ENCODE results near the gene SOX5.
A peak's percentile ranks its signal among the peaks of the same experiment; 100 is the strongest.
"Not testable (repeated sequence)": the region's sequence is repeated elsewhere in the genome, so short reads cannot be mapped to it uniquely, and the experiment has no call there.

SOX5 gene

GRCh38 chr12:23509832-23510231 lies 439.6 kb downstream of the SOX5 start:
- not testable (repeated sequence) for H3K4ac ChIP-seq (ENCODE audit: low read depth, low read length); H4K8ac ChIP-seq (ENCODE audit: low read depth, low read length); H4K12ac ChIP-seq (ENCODE audit: low read depth, low read length); H3K14ac ChIP-seq (ENCODE audit: low read length); H3K18ac ChIP-seq (ENCODE audit: low read length); H3K36me3 ChIP-seq (ENCODE audit: control insufficient read depth in 1 of 2, insufficient read depth in 2 of 2, low read length in 2 of 2); H3K79me1 ChIP-seq (ENCODE audit: low read length); H3K27ac ChIP-seq (ENCODE audit: low read depth, low read length); H2AFZ ChIP-seq (ENCODE audit: insufficient read depth, low read length, poor library complexity); H3K4me3 ChIP-seq (ENCODE audit: low read depth, low read length); H3K79me2 ChIP-seq (ENCODE audit: control insufficient read depth, insufficient read depth, low read length, poor library complexity); H3K4me2 ChIP-seq (ENCODE audit: low read length); H4K91ac ChIP-seq (ENCODE audit: low read depth, low read length); H3K4me1 ChIP-seq (ENCODE audit: control insufficient read depth in 1 of 2, insufficient read depth in 2 of 2, low read length in 2 of 2); H3K23ac ChIP-seq (ENCODE audit: low read length); H2BK12ac ChIP-seq (ENCODE audit: low read length); H2AK5ac ChIP-seq (ENCODE audit: low read length); H2BK120ac ChIP-seq (ENCODE audit: insufficient read depth, low read length, poor library complexity); DNase-seq; H3K27me3 ChIP-seq (ENCODE audit: insufficient read depth, low read length); H3K9ac ChIP-seq (ENCODE audit: low read length); H2BK5ac ChIP-seq (ENCODE audit: low read depth, low read length, poor library complexity); H3K9me3 ChIP-seq (ENCODE audit: insufficient read depth, low read depth, low read length)
- no CpG with 5 or more reads among the region's 8 CpGs for WGBS (ENCODE audit: extremely low coverage, insufficient coverage, insufficient read length)

- H3K4ac ChIP-seq (ENCODE audit: low read depth, low read length); H2BK12ac ChIP-seq (ENCODE audit: low read length); H3K4me1 ChIP-seq (ENCODE audit: control insufficient read depth in 1 of 2, insufficient read depth in 2 of 2, low read length in 2 of 2); H3K4me3 ChIP-seq (ENCODE audit: low read depth, low read length); H3K27ac ChIP-seq (ENCODE audit: low read depth, low read length); DNase-seq; H2AFZ ChIP-seq (ENCODE audit: insufficient read depth, low read length, poor library complexity); H4K12ac ChIP-seq (ENCODE audit: low read depth, low read length); H4K91ac ChIP-seq (ENCODE audit: low read depth, low read length); H2BK5ac ChIP-seq (ENCODE audit: low read depth, low read length, poor library complexity); H3K23ac ChIP-seq (ENCODE audit: low read length); H3K79me1 ChIP-seq (ENCODE audit: low read length); H3K14ac ChIP-seq (ENCODE audit: low read length); H4K8ac ChIP-seq (ENCODE audit: low read depth, low read length); H3K9ac ChIP-seq (ENCODE audit: low read length); H2BK120ac ChIP-seq (ENCODE audit: insufficient read depth, low read length, poor library complexity); H3K18ac ChIP-seq (ENCODE audit: low read length); H3K36me3 ChIP-seq (ENCODE audit: control insufficient read depth in 1 of 2, insufficient read depth in 2 of 2, low read length in 2 of 2); H3K4me2 ChIP-seq (ENCODE audit: low read length); H2AK5ac ChIP-seq (ENCODE audit: low read length); H3K79me2 ChIP-seq (ENCODE audit: control insufficient read depth, insufficient read depth, low read length, poor library complexity); H3K27me3 ChIP-seq (ENCODE audit: insufficient read depth, low read length); H3K9me3 ChIP-seq (ENCODE audit: insufficient read depth, low read depth, low read length): not testable (repeated sequence)
- no CpG with 5 or more reads among the region's 4 CpGs for WGBS (ENCODE audit: extremely low coverage, insufficient coverage, insufficient read length)
These were observed 441.7 kb downstream of the SOX5 start for GRCh38 chr12:23507785-23508184.

- H3K27me3 ChIP-seq (ENCODE audit: insufficient read depth, low read length); H3K9ac ChIP-seq (ENCODE audit: low read length); H3K79me1 ChIP-seq (ENCODE audit: low read length); H3K23ac ChIP-seq (ENCODE audit: low read length); H2AK5ac ChIP-seq (ENCODE audit: low read length); H2BK12ac ChIP-seq (ENCODE audit: low read length); H2BK120ac ChIP-seq (ENCODE audit: insufficient read depth, low read length, poor library complexity); H3K79me2 ChIP-seq (ENCODE audit: control insufficient read depth, insufficient read depth, low read length, poor library complexity); H3K18ac ChIP-seq (ENCODE audit: low read length); H4K91ac ChIP-seq (ENCODE audit: low read depth, low read length); H2BK5ac ChIP-seq (ENCODE audit: low read depth, low read length, poor library complexity); H3K4me3 ChIP-seq (ENCODE audit: low read depth, low read length); H4K8ac ChIP-seq (ENCODE audit: low read depth, low read length); H3K9me3 ChIP-seq (ENCODE audit: insufficient read depth, low read depth, low read length); H3K4ac ChIP-seq (ENCODE audit: low read depth, low read length); H2AFZ ChIP-seq (ENCODE audit: insufficient read depth, low read length, poor library complexity); H3K4me1 ChIP-seq (ENCODE audit: control insufficient read depth in 1 of 2, insufficient read depth in 2 of 2, low read length in 2 of 2); DNase-seq; H3K4me2 ChIP-seq (ENCODE audit: low read length); H3K36me3 ChIP-seq (ENCODE audit: control insufficient read depth in 1 of 2, insufficient read depth in 2 of 2, low read length in 2 of 2); H4K12ac ChIP-seq (ENCODE audit: low read depth, low read length); H3K14ac ChIP-seq (ENCODE audit: low read length); H3K27ac ChIP-seq (ENCODE audit: low read depth, low read length): not testable (repeated sequence)
- WGBS (ENCODE audit: extremely low coverage, insufficient coverage, insufficient read length): no CpG with 5 or more reads among the region's 1 CpG
These were observed 443.7 kb downstream of the SOX5 start for GRCh38 chr12:23505736-23506135.

GRCh38 chr12:23504641-23505399 lies 444.6 kb downstream of the SOX5 start:
- DNase-seq: no peak
- WGBS (ENCODE audit: extremely low coverage, insufficient coverage, insufficient read length): no CpG with 5 or more reads among the region's 4 CpGs
- Histone ChIP-seq H2AK5ac (ENCODE audit: low read length) (no peak overlapping the region), H3K23ac (ENCODE audit: low read length) (no peak overlapping the region), H3K4ac (ENCODE audit: low read depth, low read length) (no peak overlapping the region), H4K12ac (ENCODE audit: low read depth, low read length) (no peak overlapping the region), H3K18ac (ENCODE audit: low read length) (no peak overlapping the region), H3K4me2 (ENCODE audit: low read length) (peak overlapping the region; percentile 15), H3K4me1 (ENCODE audit: control insufficient read depth in 1 of 2, insufficient read depth in 2 of 2, low read length in 2 of 2) (no peaks in the 10 kb centered on the region), H3K79me2 (ENCODE audit: control insufficient read depth, insufficient read depth, low read length, poor library complexity) (no peaks in the 10 kb centered on the region), H2BK12ac (ENCODE audit: low read length) (no peak overlapping the region), H3K36me3 (ENCODE audit: control insufficient read depth in 1 of 2, insufficient read depth in 2 of 2, low read length in 2 of 2) (no peaks in the 10 kb centered on the region), H4K8ac (ENCODE audit: low read depth, low read length) (no peak overlapping the region), H3K79me1 (ENCODE audit: low read length) (no peaks in the 10 kb centered on the region), H2AFZ (ENCODE audit: insufficient read depth, low read length, poor library complexity) (no peak overlapping the region), H3K9ac (ENCODE audit: low read length) (no peak overlapping the region), H3K14ac (ENCODE audit: low read length) (no peak overlapping the region), H3K27ac (ENCODE audit: low read depth, low read length) (no peak overlapping the region), H3K27me3 (ENCODE audit: insufficient read depth, low read length) (no peaks in the 10 kb centered on the region), H2BK120ac (ENCODE audit: insufficient read depth, low read length, poor library complexity) (no peak overlapping the region), H3K9me3 (ENCODE audit: insufficient read depth, low read depth, low read length) (no peaks in the 10 kb centered on the region), H3K4me3 (ENCODE audit: low read depth, low read length) (no peak overlapping the region), H4K91ac (ENCODE audit: low read depth, low read length) (no peak overlapping the region), H2BK5ac (ENCODE audit: low read depth, low read length, poor library complexity) (no peak overlapping the region)
